HG03558 (cell line): ENCODE measurements around the gene MFSD8.
"Not testable (repeated sequence)": the region's sequence is repeated elsewhere in the genome, so short reads cannot be mapped to it uniquely, and the experiment has no call there.

ENCODE experiments used
- ATAC-seq: cut with Tn5 transposase; IDR thresholded peaks from one replicate; pipeline ENCODE4 v1.9.1; 2021; ENCODE audit warnings: moderate number of reproducible peaks; ENCODE audit not compliant: unreplicated experiment; ENCODE audit errors: extremely low read depth

The MFSD8 gene, protein sequence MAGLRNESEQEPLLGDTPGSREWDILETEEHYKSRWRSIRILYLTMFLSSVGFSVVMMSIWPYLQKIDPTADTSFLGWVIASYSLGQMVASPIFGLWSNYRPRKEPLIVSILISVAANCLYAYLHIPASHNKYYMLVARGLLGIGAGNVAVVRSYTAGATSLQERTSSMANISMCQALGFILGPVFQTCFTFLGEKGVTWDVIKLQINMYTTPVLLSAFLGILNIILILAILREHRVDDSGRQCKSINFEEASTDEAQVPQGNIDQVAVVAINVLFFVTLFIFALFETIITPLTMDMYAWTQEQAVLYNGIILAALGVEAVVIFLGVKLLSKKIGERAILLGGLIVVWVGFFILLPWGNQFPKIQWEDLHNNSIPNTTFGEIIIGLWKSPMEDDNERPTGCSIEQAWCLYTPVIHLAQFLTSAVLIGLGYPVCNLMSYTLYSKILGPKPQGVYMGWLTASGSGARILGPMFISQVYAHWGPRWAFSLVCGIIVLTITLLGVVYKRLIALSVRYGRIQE

DNA sequence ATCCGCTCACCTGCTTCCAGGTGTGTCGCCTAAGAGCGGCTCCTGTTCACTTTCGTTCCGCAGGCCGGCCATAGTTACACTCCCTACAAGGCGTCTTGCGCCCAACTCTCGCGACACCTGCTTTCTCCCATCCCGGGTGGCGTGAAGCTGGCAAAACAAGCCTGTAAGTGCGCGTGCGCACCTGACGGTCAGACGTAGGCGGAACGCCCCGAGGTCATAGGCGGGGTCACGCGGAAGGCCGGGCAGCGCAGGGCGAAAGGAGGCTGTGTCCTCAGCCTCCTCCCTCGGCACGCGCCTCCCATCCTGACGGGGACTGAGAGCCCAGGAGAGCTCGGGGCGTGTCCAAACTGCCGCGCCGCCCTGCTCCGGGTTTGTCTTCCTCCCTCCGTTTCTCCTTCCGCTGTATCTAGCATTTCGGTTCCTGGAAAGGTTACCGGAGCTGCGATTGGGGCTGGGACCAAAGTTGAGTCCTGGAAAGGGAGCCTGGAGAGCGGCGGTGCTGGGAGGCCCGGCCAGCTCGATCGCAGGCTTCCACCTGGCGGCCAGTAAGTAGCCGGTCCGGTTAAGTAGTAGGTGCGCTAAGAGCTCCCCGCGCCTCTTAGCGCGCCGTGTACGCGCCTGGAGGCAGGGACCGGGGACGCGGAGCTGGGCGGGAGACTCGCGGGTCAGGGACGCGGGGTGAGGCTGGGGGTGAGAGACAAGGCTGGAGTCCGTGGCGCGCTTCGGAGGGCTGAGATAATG lies at the start of gene MFSD8, which contains the start of gene ABHD18:
TSS of gene MFSD8 (minus strand) at position 112 of the 741 bp plus-strand sequence. CDS start at position 72, 40 bp downstream.
TSS of gene ABHD18 (plus strand) at position 345 of the 741 bp plus-strand sequence. CDS start 17,550 bp downstream, outside the sequence.
- peak; percentile 94 for ATAC-seq

DNA sequence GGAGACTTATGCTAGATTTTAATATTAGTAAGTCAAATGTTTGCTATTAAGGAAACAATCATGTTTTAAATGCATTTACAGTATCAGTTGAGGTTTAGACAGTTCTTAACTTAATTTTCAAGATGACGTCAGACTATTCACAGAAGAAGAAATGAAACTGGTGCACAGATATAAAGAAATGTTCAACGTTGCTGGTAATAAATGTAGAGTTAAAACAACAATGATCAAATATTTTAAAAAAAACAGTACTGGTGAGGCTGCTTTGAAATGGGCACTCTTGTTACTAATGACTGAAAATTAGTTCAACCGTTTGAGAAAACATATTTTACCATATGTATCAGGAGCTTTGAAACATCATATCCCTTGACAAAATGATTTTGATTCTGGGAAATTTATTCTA lies 44.5 kb upstream of the MFSD8 start:
- ATAC-seq: no peak

DNA sequence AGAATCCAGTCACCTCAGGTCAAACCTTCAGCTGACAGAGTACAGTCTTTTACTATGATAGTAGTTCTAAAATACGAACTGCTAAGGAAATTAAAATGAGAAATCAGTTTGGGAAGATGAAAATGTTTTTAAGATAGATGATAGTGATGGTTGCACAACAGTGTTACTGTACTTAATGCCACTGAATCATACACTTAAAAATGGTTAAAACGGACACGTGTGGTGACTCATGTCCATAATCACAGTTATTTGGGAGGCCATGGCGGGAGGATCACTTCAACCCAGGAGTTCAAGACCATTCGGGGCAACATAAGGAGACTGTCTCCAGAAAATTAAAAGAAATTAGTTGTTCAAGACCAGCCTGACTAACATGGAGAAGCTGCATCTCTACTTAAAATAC lies 41.6 kb upstream of the MFSD8 start:
- no peak for ATAC-seq

DNA sequence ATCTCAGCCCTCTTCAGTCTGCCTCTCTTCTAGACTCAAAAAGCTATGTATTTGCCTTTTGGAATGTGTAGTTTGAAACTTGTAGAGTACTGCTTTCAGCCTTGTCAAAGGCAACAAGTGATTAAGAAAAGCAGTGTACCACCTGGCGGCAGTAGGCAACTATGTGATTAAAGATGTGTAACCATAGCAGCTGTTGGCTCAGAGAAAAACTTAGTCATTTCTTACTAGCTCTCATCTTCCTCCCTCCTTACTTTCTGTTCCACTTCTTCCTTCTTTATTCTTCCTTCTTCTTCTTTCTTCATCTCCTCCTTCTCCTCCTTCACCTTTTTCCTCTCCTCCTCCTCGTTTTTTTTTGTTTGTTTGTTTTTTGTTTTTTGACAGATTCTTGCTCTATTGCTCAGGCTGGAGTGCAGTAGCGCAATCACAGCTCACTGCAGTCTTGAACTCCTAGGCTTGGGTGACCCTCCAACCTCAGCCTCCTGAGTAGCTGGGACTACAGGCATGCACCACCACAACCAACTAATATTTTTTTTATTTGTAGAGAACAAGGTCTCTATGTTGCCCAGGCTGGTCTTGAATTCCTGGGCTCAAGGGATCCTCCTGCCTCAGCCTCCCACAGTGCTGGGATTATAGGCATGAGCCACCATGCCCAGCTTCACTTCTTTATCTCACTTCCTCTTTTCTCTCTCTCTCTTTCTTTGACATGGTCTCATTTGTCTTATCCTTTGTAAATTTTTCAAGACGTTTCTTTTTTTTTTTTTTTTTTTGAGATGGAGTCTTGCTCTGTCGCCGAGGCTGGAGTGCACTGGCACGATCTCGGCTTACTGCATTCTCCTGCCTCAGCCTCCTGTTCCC lies 32.8 kb upstream of the MFSD8 start:
- ATAC-seq: peak; percentile 95

DNA sequence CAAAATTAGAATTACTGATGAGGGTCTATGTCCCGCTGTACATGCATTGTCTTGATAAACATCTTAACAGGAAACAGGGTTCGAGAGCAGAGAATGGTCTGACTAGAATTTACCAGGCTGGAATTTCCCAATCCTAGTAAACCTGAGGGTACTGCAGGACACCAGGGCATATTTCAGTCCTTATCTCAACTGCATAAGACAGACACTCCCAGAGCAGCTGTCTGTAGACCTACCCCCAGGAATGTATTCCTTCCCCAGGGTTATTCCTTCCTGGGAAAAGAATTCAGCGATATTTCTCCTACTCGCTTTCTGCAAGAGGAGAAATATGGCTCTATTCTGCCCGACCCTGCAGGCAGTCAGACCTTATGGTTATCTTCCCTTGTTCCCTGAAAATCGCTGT lies 31.5 kb upstream of the MFSD8 start:
- not testable (repeated sequence) for ATAC-seq

DNA sequence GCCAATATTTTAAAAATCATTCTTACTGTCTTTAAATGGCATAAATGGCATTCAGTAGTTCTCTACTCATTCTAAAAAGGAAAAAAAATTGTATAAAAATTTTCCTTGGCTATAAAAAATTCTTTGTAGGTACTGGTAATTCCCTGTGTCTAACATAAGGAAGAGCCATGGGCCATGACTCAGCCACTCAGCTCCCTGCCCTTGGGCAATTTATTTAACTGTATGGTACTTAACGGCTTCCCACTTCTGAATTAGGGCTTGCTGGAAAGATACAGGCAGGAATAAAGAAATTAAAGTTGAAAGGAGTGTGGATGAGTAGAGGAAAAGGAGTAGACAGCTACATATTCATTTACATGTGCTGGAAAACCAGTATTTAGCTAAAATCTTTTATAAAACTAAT lies 30.8 kb upstream of the MFSD8 start:
- ATAC-seq: no peak

DNA sequence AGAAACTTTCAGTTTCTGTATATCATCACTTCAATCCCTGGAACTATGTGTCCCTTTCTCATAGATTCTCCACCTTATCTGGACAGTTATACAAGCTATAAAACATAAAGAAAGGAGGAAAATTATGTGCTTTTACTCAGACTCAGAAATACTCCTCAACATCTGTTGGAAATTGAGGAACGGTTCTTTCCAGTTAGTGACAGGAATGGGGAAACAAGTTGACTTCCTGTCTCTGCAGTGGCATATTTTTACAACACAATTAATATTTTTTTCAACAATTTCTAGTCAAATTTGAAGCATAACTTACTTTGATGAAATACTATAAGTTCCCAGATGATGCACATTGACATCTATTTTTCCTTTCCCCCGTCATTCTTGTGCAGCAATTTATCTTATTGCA lies 28.2 kb upstream of the MFSD8 start:
- no peak for ATAC-seq

DNA sequence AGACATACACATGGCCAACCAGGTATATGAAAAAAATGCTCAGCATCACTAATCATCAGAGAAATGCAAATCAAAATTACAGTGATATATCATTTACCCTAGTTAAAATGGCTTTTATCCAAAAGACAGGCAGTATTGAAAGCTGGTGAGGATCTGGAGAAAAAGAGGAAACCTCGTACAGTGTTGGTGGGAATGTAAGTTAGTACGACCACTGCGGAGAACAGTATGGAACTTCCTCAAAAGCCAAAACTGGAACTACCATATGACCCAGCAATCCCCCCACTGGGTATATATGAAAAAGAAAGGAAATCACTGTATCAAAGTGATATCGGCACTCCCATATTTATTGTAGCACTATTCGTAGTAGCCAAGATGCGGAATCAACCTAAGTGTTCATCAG lies 23.7 kb upstream of the MFSD8 start:
- no peak for ATAC-seq

DNA sequence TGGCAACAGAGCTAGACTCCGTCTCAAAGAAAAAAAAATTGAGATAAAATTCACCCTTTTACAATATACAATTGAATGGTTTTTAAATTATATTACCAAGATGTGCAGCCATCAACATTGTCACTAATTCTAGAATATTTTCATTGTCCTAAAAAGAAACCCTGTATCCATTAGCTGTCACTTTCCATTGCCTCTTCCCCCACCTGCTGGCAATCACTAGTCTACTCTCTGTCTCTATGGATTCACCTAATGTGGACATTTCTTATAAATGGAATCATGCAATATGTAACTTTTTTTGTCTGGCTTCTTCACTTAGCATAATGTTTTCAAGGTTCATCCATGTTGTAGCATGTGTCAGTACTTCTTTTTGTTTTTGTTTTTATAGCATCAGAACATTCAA lies 21.0 kb upstream of the MFSD8 start:
- no peak for ATAC-seq

DNA sequence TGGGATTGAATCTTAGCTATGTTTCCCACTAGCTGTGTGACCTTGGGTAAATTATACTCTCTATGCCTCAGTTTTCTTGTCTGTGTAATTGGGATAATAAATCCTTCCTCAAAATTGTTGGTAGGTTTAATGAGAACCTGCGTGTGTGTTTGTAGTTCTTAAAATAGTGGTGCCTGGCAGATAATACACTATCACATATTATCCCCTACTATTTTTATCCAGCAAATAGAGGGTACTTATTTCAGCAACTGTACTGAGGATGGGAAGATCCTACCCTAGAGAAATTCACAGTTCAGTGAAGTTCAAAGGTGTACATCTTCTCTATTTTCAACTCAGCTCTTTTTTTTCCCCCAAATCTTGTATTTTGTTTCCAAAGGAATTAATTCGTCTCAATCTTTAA lies 17.5 kb upstream of the MFSD8 start:
- no peak for ATAC-seq

DNA sequence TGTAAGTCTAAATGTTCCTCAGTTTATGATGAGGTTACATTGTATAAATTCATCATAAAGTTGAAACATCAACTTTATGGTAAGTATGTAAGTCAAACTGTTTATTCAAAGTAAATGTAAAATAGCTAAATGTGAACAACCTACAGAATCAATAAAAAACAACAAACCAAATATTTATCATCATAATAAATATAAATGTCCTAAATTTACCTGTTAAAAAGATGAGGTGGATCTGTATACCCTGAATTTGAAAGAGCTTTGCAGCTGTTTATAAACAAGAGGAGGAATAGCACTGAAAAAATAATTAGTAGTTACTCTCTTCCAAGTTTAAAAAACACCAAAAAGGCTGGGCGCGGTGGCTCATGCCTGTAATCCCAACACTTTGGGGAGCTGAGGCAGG lies 14.0 kb upstream of the MFSD8 start:
- no peak for ATAC-seq

DNA sequence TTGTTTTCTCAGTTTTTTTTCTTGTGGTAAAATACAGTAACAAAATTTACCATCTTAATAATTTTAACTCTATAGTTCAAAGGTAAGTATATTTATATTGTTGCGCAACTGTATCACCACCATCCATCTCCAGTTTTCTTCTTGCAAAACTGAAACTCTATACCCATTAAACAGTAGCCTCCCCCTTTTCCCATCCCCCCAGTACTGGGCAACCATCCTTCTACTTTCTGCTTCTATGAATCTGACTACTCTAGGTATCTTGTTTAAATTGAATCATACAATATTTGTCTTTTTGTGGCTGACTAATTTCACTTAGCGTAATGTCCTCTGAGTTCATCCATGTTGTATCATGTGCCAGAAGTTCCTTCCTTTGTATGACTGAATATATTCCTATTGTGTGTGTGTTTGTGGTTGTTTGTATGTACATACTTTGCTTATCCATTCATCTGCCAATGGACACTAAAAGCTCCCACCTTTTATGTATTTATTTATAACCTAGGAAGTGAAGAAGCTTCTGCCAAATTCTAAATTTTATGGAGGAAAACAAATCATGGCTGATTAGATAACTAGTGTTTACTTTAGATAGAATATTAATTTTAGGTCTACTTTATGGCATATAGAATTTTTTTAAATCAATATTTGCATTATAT lies 10.3 kb upstream of the MFSD8 start:
- ATAC-seq: no peak

DNA sequence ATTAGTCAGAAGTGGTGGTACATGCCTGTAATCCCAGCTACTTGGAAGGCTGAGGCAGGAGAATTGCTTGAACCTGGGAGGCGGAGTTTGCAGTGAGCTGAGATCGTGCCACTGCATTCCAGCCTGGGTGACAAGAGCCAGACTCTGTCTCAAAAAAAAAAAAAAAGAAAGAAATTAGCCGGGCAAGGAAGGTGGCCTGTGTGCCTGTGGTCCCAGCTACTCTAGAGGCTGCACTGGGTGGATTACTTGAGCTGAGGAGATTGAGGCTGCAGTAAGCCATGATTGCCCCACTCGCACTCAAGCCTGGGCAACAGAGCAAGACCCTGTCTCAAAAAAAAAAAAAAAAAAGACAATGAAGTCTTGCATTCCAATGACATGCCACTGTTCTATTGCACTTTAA lies 6.0 kb upstream of the MFSD8 start:
- ATAC-seq: not testable (repeated sequence)

DNA sequence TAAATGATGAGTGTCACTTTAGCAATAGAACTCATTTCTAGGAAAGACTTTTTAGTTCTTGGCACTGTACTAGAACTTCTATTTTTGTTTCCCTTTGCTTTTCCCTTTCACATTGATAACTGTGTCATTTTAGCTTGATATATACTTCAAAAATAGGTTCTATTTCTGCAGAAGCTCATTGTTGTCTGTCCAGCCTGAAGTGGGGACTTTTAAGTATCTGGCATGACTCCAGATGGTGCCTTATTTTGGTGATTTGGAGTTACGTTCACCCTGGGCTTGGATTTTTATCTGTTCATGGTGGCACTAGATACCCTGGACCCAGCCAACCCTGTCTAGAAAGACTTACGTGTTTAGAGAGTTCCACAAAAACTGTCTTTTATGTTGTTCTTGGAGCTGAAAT lies 3.6 kb upstream of the MFSD8 start:
- ATAC-seq: no peak

DNA sequence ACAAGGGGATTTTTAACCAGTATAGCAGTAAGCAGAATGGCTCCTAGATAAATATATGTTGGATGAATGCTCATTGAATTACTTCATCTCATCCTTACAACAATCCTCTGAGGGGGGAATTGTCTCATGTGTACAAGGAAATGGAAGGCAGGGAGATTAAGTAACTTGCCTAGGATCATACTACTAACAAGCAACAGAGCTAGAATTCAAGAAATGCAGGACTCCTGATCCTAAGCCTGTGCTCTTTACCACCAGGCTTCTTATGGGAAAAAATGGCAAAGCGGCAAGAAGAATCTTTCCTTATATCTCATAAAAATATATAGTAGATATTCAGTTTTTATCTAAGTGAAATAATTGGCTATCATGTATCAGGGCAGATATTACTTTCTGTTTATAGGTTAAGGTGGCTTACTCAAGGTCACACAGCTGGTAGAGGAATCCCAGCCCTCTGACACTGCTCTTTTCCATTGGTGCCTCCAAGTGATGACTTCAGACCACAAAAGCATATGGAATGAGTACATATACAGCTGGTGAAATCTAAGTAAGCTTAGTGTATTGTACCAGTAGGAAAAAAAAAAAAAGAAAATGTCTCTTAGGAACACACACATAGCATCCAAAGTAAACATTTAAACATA lies 2.3 kb upstream of the MFSD8 start:
- ATAC-seq: no peak

DNA sequence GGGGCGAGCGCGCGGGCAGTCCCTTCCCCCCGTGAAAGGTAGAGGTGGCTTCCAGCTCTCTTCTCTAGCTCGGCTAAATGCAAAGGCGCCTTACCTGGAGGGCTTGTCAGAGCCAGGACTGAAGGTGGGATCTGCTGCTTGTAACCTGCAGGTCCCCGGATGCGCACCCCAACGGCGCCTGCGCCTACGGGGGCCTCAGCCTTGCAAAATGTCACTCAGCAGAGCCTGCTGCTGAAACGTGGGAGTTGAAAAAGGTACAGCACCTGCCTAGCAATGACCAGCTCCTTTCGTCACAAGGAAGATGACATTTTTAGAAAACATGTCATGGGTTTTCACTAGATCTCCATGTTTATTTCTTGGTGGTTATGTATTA lies 816 bp upstream of the MFSD8 start:
- peak; percentile 17 for ATAC-seq

DNA sequence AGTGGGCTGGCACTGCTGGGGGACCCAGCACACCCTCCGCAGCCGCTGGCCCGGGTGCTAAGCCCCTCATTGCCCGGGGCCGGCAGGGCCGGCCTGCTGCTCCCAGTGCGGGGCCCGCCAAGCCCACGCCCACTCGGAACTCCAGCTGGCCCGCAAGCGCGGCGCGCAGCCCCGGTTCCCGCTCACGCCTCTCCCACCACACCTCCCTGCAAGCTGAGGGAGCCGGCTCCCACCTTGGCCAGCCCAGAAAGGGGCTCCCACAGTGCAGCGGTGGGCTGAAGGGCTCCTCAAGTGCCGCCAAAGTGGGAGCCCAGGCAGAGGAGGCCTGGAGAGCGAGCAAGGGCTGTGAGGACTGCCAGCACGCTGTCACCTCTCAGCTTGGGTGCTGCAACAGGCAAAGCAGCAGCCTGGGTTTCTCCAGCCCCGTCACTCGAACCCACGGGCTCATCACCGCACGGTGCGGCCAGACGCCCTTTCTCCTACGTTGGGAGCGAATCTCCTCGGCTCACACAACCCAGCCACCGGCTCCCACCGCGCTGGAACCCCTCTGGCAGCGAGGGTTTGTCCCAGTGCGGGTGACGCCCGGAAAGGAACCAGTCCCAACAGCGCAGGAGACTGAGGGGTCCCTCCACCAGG lies 429 bp downstream of the MFSD8 start:
- peak; percentile 3 for ATAC-seq

DNA sequence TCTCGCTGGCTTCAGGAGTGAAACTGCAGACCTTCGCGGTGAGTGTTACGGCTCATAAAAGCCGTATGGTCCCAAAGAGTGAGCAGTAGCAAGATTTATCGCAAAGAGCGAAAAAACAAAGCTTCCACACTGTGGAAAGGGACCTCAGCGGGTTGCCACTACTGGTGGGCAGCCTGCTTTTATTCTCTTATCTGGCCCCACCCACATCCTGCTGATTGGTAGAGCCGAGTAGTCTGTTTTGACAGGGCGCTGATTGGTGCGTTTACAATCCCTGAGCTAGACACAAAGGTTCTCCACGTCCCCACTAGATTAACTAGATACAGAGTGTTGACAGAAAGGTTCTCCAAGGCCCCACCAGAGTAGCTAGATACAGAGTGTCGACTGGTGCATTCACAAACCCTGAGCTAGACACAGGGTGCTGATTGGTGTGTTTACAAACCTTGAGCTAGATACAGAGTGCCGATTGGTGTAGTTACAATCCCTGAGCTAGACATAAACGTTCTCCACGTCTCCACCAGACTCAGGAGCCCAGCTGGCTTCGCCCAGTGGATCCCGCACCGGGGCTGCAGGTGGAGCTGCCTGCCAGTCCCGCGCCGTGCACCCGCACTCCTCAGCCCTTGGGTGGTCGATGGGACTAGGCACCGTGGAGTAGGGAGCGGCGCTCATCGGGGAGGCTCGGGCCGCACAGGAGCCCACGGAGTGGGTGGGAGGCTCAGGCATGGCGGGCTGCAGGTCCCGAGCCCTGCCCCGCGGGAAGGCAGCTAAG lies 1.2 kb downstream of the MFSD8 start:
- ATAC-seq: not testable (repeated sequence)
